ENCODE measurements around the gene RAP1GDS1. TPM values are rescaled to one million over a fixed set of nuclear protein-coding genes. Genes with fewer than 3 reads are reported as not detected.

RAP1GDS1 gene
- polyA plus RNA-seq, 6 donors from 2014 or later: 29.0 to 52.2 (median 36.4) TPM

GRCh38 chr4:98485816-98486345 lies 224.7 kb downstream of the RAP1GDS1 start:
- Mint-ChIP-seq H3K27ac (no peak overlapping the region), H3K27me3 (no peaks in the 10 kb centered on the region), H3K36me3 (peaks cover 0 to 7% of the 10 kb centered on the region in 2 donors), H3K4me3 (no peak overlapping the region), H3K9me3 (no peaks in the 10 kb centered on the region), H3K4me1 (peaks cover 12 to 14% (median 14%) of the 10 kb centered on the region in 3 donors)
- DNase-seq: no peak
- no peak for ATAC-seq (ENCODE audit: low read depth in 2 of 2)

GRCh38 chr4:98490251-98490650 lies 229.1 kb downstream of the RAP1GDS1 start:
- Mint-ChIP-seq H3K4me3 (no peak overlapping the region), H3K27ac (no peak overlapping the region), H3K9me3 (no peaks in the 10 kb centered on the region), H3K36me3 (peaks cover 0 to 2% of the 10 kb centered on the region in 2 donors), H3K4me1 (peaks cover 2 to 8% (median 4%) of the 10 kb centered on the region in 3 donors), H3K27me3 (no peaks in the 10 kb centered on the region)
- DNase-seq (no peak), ATAC-seq (ENCODE audit: low read depth in 2 of 2) (no peak)

GRCh38 chr4:98491899-98492559 lies 230.8 kb downstream of the RAP1GDS1 start:
- H3K27me3 Mint-ChIP-seq: no peaks in the 10 kb centered on the region
- no peaks in the 10 kb centered on the region for H3K36me3 Mint-ChIP-seq
- DNase-seq (no peak), ATAC-seq (ENCODE audit: low read depth in 2 of 2) (no peak)
- no peaks in the 10 kb centered on the region for H3K9me3 Mint-ChIP-seq
- peaks cover 0 to 19% (median 9%) of the 10 kb centered on the region in 3 donors for H3K4me1 Mint-ChIP-seq
- H3K27ac Mint-ChIP-seq: peak overlapping the region in 1 of 6 donors; percentile 79
- no peak overlapping the region for H3K4me3 Mint-ChIP-seq

- Mint-ChIP-seq H3K4me1 (peaks cover 3 to 27% (median 9%) of the 10 kb centered on the region in 3 donors), H3K36me3 (no peaks in the 10 kb centered on the region), H3K9me3 (no peaks in the 10 kb centered on the region), H3K27ac (no peak overlapping the region), H3K27me3 (no peaks in the 10 kb centered on the region), H3K4me3 (no peak overlapping the region)
- no peak for DNase-seq
- no peak for ATAC-seq (ENCODE audit: low read depth in 2 of 2)
Observed at GRCh38 chr4:98493296-98493695, 232.1 kb downstream of the RAP1GDS1 start.

Other genes with a start within 250 kb of the RAP1GDS1 start
- gene STPG2, start 117.9 kb upstream of the RAP1GDS1 start, polyA plus RNA-seq (ENCODE audit: low read depth in 6 of 6): under 1 TPM in 3 of 6 donors, not detected in 3; 0.17 to 0.55 (median 0.25) TPM